DMS153 (cell line): ENCODE results near the gene OCLN.
"Not testable (repeated sequence)": the region's sequence is repeated elsewhere in the genome, so short reads cannot be mapped to it uniquely, and the experiment has no call there.

Experiments
- DNase-seq: peaks from one replicate; lab custom pipeline; 2025; lab: John Stamatoyannopoulos, UW

Gene OCLN

GRCh38 chr5:69492391-69492922 is at the start of gene OCLN:
TSS of gene OCLN (plus strand) at chr5:69492790. CDS start at chr5:69504245, 11,455 bp downstream.
- peak; percentile 49 for DNase-seq

DNA sequence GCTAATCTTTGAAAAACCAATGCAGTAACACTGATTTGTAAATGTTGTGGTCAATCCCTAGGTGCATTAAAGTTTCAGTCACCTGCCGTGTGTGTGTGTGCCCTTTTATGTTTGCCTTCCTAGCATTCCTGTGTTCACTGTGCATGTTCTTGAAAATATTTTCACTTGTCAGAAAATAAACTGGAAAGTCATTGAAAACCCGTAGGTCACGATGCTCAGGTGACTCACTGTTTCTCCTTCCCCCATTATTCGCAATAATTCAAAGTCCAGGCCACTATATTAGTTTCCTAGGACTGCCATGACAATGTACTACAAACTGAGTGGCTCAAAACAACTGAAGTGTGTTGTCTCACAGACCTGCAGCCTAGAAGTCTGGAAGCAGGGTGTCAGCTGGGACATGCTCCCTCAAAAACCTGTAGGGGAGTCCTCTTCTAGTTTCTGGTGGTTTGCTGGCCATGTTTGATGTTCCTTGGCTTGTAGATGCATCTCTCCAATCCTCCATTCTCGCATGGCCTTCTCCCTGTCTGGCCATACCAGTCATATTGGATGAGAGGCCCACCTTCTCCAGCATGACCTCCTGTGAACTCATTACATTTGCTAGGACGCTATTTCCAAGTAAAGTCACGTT is 48.3 kb upstream of the OCLN start:
- no peak for DNase-seq

- DNase-seq, result no peak
Measured at GRCh38 chr5:69449511-69449910, 43.1 kb upstream of the OCLN start.

DNA sequence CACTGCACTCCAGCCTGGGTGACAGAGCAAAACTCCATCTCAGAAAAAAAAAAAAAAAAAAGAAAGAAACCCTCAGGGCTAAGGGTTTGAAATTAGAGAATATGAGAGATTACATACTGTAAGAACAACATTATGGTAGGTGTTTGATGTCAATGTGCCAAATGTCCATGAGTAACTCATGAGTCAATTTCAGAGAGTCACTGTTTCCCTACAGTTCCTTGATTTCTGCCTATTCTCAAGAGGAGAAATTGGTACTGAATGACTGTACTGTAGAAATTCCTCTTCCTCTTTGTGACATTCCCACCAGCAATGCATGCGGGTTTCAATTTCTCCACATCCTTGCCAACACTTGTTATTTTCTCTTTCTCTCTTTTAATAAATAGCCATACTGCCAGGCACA is 42.5 kb upstream of the OCLN start:
- no peak for DNase-seq

DNA sequence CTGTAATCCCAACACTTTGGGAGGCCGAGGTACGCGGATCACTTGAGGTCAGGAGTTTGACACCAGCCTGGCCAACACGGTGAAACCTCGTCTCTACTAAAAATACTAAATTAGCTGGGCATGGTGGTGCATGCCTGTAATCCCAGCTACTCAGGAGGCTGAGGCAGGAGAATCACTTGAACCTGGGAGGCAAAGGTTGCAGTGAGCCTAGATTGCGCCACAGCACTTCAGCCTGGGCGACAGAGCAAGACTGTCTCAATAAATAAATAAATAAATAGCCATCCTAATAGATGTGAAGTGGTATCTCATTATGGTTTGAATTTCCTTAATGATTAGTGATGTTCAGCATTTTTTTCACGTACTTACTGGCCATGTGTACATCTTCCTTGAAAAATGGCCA is 42.1 kb upstream of the OCLN start:
- not testable (repeated sequence) for DNase-seq

DNA sequence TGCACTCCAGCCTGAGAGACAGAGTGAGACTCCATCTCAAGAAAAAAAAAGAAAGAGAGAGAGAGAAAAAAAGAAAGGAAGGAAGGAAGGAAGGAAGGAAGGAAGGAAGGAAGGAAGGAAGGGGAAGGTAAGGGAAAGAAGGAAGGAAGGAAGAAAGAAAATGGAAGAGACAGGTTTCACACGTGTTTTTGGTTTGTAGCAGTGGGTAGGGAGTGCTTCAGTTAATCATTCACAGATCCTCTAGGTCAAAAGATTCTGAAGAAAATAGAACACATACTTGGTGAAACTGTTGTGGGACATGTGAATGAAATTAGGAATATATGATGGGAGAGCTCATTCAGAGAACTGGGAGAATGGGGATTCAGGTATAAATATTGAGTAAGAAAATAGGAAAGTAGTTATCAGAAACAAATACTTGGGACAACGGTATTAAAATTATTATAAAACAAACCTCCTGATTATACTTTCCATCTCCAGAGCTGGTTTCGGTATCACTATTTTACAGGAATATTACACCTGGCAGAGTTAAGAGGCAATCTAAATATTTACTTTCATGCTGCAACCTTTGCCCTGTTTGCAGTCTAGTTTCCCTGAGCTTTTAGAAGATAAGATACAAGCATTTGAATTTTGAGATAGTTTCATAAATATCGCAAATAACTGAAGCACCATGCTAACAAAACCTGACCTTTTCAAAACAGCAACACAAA is 40.5 kb upstream of the OCLN start:
- peak; percentile 1 for DNase-seq

DNA sequence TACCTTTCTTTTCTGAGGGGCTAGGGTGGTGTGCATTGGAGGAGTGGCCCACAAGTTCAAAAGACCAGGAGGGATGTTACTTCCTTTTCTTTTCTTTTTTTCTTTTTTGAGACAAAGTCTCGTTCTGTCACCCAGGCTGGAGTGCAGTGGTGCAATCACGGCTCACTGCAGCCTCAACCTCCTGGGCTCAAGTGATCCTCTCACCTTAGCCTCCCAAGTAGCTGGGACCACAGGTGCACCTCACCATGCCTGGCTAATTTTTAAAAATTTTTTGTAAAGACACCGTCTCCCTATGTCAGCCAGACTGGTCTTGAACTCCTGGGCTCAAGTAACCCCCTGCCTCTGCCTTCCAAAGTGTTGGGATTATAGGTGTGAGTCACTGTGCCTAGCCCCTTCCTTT is 39.1 kb upstream of the OCLN start:
- DNase-seq, result not testable (repeated sequence)

DNA sequence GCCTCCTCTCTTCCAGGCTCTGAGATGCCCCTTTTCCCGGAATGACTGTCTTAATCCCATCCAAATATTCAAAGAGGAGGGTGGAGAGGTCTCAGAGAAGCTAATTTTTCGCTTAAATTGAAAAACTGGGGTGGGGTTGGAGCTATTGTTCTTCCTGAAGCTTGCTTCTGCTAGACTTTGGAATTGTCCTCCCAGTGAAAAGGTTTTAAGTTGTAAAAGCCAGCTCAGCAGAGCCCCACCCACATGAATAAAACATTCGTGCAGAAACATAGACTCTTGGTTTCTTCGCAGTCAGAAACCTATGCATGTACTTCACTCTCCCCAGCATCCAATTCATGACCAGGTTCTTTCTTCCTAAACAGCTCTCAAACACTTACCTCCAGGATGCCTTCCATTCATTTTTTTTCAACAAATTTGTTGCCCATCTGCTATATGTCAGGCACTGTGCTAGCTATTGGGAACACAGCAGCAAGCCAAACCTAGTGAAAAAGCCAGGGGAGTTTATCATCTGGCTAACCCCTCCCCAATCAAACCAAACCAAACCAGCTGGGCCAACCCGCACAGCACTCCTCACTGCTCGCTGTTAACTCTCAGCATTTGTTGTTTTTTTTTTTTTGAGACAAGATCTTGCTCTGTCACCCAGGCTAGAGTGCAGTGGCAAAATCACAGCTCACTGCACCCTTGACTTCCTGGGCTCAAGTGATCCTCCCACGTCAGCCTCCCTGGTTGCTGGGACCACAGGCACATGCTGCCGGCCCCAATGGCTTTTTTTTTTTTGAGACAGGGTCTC is 37.9 kb upstream of the OCLN start:
- DNase-seq, result no peak

DNA sequence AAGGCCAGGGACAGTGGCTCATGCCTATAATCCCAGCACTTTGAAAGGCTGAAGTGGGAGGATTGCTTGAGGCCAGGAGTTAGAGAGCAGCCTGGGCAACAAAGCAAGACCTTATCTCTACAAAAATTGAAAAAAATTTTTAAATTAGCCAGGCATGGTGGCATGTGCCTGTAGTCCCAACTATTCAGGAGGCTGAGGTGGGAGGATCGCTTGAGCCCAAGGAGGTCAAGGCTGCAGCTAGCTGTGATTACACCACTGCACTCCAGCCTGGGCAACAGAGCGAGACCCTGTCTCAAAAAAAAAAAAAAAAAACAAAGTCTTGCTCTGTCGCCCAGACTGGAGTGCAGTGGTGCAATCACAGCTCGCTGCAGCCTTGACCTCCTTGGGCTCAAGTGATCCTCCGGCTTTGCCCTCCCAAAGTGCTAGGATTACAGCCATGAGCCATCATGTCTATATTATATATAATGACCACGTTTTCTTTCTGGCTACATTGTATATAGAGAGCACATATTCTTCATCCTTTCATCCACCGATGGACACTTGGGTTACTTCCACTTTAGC is 37.1 kb upstream of the OCLN start:
- not testable (repeated sequence) for DNase-seq

DNA sequence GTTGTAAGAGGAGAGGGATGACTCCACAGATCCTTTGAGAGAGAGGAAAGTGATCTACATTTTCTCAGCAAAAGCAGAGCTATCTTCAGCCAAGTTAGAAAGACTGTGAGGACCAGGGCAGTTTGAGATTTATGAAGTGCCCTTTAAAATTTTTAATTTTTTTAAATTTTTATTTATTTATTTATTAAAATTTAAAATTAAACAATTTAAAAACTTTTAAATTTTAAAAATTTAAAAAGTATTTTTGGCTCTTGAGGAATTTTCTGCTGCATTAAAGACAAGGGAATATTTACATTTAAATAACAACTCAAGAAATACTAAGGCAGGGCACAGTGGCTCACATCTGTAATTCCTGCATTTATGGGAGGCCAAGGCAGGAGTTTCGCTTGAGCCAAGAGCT is 30.4 kb upstream of the OCLN start:
- no peak for DNase-seq

DNA sequence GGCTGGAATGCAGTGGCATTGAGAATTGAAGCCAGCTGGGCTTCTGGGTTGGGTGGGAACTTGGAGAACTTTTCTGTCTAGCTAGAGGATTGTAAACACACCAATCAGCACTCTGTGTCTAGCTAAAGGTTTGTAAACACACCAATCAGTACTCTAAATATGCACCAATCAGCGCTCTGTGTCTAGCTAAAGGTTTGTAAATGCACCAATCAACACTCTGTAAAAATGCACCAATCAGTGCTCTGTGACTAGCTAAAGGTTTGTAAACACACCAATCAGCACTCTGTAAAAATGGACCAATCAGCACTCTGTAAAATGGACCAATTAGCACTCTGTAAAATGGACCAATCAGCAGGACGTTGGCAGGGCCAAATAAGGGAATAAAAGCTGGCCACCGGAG is 26.2 kb upstream of the OCLN start:
- not testable (repeated sequence) for DNase-seq

DNA sequence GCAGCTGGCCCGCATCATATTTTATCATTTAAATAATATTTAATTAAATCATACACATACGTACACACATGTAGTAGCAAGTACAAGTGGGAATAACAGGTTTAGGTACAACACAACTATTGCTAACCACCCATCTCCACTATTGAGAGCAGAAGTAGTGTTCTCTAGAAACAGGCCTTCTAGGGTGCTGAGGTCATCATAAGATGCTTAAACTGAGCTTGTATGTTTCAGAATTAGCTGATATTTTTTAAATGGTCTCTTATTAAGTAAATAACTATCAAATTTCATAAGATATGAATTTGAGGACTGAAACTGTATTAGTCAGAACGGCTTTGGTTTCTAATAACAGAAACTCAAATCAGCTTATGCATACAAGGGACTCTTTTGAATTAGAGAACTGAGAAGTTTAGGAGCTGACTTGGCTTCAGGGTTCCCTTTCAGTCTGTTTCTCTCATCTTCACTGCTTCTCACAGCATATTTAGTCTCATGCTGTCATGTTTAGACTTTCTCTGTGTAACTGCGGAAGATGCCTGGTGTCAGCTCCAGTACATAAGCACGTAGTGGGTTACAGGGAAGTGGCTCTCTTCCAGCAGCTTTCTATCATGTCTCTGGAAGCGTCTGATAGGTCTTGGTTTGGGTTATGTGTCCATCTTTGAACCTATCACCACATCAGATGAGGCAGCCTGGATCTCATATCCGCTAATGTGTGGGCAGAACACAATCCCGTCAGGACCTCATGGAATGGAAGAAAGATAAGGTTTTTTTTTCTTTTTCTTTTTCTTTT is 25.0 kb upstream of the OCLN start:
- no peak for DNase-seq

GRCh38 chr5:69468631-69469030 is 24.0 kb upstream of the OCLN start:
- no peak for DNase-seq

- DNase-seq, result not testable (repeated sequence)
Measured at GRCh38 chr5:69471516-69471915, 21.1 kb upstream of the OCLN start.

DNA sequence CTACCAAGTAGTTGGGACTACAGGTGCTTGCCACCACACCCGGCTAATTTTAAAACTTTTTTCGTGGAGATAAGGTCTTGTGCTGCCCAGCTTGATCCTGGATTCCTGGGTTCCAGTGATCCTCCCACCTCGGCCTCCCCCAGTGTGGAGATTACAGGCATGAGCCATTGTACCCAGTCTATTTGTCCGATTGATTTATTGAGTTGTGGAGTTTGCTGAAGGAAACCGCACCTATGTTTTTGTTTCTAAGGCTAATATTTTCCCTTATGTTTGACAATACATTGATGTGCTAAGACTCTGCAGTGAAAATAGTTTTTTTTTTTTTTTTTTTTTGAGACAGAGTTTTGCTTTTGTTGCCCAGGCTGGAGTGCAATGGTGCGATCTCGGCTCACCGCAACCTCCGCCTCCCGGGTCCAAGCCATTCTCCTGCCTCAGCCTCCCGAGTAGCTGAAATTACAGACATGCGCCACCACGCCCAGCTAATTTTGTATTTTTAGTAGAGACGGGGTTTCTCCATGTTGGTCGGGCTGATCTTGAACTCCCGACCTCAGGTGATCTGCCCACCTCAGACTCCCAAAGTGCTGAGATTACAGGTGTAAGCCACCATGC is 20.0 kb upstream of the OCLN start:
- DNase-seq, result not testable (repeated sequence)

DNA sequence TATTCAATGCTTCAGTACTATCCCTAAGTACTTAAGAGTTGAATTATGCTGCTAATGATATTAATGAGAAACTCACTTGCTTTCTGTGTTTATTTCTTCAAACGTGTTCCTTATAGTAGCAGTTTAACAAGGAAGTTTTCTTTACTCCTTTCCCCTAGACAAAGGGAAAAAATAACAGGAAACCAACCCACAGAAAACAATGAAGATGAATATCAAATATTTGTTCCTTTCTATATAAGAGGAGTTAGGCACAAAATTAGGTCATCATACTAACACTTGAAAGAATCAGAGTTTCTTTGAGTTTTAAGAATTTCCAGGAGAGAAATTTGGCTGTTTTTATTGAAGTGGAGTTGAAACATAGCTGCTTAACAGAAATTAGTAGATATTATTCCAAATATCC is 15.4 kb upstream of the OCLN start:
- no peak for DNase-seq

DNA sequence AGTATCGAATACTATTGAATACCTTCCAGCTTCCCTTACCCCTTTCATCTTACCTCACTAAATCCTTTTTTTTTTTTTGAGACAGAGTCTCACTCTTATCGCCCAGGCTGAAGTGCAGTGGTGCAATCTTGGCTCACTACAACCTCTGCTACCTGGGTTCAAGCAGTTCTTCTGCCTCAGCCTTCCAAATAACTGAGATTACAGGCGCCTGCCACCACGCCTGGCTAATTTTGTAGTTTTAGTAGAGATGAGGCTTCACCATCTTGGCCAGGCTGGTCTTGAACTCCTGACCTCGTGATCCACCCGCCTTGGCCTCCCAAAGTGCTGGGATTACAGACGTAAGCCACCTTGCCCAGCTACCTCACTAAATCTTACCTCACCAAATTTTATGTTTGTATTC is 14.3 kb upstream of the OCLN start:
- DNase-seq, result not testable (repeated sequence)

- DNase-seq, result no peak
Measured at GRCh38 chr5:69484891-69485290, 7.7 kb upstream of the OCLN start.

DNA sequence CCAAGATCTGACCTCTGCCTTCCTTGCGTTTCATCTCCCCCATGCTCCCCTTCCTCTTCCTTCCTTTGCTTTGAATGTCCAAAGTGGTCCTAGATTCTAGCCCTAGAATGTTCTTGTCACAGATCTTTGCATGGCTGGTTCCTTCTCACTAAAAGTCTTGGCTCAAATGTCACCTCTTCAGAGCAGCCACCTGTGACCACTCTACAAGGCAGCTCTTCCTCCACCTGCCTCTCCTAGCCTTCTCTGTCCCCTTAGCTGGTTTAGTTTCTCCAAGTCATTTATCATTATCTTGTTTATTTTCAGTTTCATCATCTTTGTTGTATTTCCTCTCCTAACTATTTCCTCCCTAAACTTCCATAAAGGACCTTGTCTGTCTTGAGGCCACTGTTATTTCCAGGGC is 7.1 kb upstream of the OCLN start:
- DNase-seq, result no peak

- DNase-seq, result no peak
Measured at GRCh38 chr5:69489246-69489645, 3.3 kb upstream of the OCLN start.

DNA sequence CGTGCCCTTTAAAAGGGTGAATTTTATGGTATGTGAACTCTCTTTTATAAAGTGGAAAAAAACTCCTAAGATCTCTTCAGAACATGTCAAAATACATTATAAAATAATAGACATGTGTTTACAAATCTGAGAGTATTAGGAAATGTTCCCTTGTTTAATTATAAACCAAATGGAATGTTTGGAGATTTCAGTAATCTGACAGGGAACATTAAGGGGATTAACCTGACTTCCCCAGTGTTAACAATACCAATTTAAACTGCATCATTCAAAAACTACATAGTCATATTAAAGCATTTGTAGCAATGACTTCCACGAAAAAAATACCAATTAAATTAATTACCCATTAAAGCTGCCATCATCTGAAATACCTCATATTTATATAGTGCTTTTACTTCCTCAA is 1.6 kb upstream of the OCLN start:
- no peak for DNase-seq
